HG02571 (cell line): ENCODE data around the gene STAU1.
"Not testable (repeated sequence)": the region's sequence is repeated elsewhere in the genome, so short reads cannot be mapped to it uniquely, and the experiment has no call there.

Experiments used
- ATAC-seq: cut with Tn5 transposase; IDR thresholded peaks from one replicate; pipeline ENCODE4 v1.9.1; 2021; ENCODE audit warnings: mild to moderate bottlenecking, moderate library complexity; ENCODE audit not compliant: unreplicated experiment

STAU1 gene

GRCh38 chr20:49167811-49168507 lies 20.2 kb downstream of the STAU1 start:
- ATAC-seq, result no peak

- ATAC-seq, result no peak
Observed at GRCh38 chr20:49166534-49167449, 21.3 kb downstream of the STAU1 start.

GRCh38 chr20:49165611-49166010 lies 22.5 kb downstream of the STAU1 start:
- ATAC-seq, result peak; percentile 42

GRCh38 chr20:49163696-49164095 lies 24.4 kb downstream of the STAU1 start:
- no peak for ATAC-seq

- no peak for ATAC-seq
Observed at GRCh38 chr20:49161428-49162152, 26.5 kb downstream of the STAU1 start.

GRCh38 chr20:49160057-49160929 lies 27.8 kb downstream of the STAU1 start:
- ATAC-seq, result no peak

- no peak for ATAC-seq
Observed at GRCh38 chr20:49157146-49157545, 31.0 kb downstream of the STAU1 start.

GRCh38 chr20:49156481-49156880 lies 31.7 kb downstream of the STAU1 start:
- no peak for ATAC-seq

- no peak for ATAC-seq
Observed at GRCh38 chr20:49151436-49151835, 36.7 kb downstream of the STAU1 start.

GRCh38 chr20:49149281-49150045 lies 38.7 kb downstream of the STAU1 start:
- no peak for ATAC-seq

GRCh38 chr20:49148601-49149000 lies 39.5 kb downstream of the STAU1 start:
- no peak for ATAC-seq

- no peak for ATAC-seq
Observed at GRCh38 chr20:49147296-49147695, 40.8 kb downstream of the STAU1 start.

GRCh38 chr20:49146442-49147225 lies 41.5 kb downstream of the STAU1 start:
- no peak for ATAC-seq

- no peak for ATAC-seq
Observed at GRCh38 chr20:49140834-49141233, 47.3 kb downstream of the STAU1 start.

GRCh38 chr20:49140411-49140810 lies 47.7 kb downstream of the STAU1 start:
- no peak for ATAC-seq

- ATAC-seq, result no peak
Observed at GRCh38 chr20:49138431-49138830, 49.7 kb downstream of the STAU1 start.

- ATAC-seq, result no peak
Observed at GRCh38 chr20:49136817-49137571, 51.1 kb downstream of the STAU1 start.

- not testable (repeated sequence) for ATAC-seq
Observed at GRCh38 chr20:49134797-49135196, 53.3 kb downstream of the STAU1 start.
